Inflammatory macrophage treated with lipopolysaccharide for 1 hour (primary cell): ENCODE measurements around the gene SIGLEC10.

Experiments
- DNase-seq, 2 donors: peaks; one replicate each; pipeline ENCODE4 v3.0.0-alpha.2; 2020 to 2022

The SIGLEC10 gene

DNA sequence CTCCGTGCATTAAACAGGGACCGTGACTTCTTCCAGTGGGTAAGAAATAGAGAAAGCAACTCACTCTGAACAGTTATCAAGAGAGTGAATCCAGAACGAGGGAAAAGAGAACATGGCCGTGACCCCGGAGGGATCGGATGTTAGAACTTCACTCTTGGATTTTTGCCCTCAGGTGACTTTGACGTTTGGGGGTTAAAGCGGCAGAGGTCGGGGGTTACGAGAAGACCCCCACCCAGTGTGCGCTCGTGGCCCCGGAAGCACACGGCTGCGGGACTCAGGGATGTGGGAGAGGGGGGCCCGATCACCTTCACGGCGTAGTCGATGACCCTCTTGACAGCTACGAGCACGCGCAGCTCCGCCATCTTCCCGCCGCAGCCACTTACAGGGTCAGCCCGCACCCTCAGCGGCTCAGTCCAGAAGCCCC, 51.5 kb downstream of the SIGLEC10 start, which contains the start of gene ETFB:
TSS of gene ETFB (minus strand) at position 424 of the 424 bp plus-strand sequence. CDS start at position 362, 62 bp downstream.
- no peak for DNase-seq

DNA sequence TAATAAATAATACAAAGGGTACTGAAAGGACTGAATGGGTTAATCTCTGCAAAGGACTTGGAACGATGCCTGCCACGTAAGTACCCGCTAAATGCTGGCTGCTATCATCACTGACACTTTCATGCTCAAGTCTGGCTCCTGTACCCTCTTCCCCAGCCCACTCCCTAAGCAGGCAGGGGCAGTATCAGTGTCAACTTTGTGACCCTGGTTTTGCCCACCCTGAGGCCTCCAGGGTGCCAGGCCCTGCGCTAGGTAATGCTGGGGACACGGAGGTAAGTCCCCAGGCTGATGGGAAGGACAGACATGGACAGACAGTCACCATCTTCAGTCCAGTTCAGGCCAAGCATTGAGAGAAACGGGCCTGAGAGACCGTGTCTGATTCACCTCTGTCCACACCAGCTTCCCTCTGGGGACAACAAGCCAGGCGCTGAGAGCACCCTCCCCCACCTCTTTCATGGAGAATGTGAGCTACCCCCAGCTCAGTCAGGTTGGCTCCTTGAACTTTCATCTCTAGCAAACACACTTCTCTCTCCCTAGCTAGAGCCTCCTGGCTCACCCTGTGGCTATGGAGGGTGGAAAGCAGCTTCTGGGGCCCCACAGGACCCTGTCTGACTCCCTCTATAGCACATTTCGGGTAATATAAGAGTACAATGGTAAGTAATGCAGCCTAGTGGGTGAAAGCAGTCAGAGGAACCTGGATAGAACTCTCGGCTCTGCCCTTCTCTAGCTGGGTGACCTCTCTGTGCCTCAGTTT, 52.1 kb downstream of the SIGLEC10 start:
- DNase-seq: peak in 1 of 2 donors; percentile 20

DNA sequence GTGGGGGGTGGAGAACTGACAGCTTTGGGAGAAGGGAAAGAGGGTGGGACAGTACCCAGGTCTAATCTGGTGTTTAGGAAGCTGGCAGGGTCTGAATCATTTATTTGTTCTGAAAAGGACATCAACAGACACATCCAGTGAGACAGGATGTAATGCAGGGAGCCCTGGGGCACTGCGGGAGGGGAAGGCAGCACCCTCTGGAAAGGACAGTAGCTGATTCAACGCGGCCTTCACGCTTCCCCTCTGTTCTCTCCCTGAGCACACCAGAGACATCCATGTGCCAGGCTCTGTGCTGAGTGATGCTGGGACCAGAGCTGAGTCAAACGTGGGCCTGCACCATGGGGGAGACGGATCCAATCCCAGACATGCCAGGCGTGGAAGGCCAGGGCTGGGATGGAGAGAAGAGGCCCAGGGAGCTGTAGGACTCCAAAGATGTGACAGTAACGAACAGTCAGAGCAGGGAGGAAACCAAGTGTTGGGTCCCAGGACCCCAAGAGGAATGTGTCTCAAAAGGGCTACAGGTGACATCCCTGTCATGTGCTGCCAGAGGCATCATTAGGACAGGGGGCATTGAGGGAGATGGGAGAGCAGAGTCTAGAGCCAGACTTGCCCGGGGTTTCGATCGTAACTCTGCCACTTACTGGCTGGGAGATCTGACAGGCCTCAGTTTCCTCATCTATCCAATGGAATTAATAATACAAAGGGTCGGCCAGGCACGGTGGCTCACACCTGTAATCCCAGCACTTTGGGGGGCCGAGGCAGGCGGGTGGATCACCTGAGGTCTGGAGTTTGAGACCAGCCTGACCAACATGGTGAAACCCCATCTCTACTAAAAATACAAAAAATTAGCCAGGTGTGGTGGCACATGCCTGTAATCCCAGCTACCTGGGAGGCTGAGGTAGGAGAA, 53.0 kb downstream of the SIGLEC10 start:
- no peak for DNase-seq

DNA sequence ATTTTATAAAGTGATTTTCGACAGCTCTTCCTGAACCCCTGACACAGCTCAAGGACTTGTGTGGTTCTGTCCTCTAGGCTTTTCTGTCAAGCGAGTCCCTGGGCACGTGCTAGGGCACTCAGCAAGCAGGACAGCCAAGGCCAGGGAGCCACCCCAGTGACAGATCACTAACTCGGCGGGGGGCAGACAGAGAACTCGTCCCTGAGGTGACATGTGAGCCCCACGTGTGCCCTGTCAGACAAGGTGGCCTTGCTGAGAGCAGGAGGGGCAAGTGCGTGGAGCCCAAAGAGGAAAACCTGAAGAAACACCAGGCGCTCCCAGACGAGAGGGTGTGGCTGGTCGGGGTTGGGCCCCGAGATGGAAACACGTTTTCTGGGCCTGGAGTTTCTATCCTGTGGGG, 56.2 kb downstream of the SIGLEC10 start:
- no peak for DNase-seq
